ENCODE data around the gene NT5M. TPM values are rescaled to one million over a fixed set of nuclear protein-coding genes. Genes with fewer than 3 reads are reported as not detected.

The NT5M gene
- total RNA-seq, 1 donor from 2014 or later, result 5.8 TPM

GRCh38 chr17:17355426-17355825 is 52.3 kb downstream of the NT5M start:
- Mint-ChIP-seq H3K4me1 (ENCODE audit: unreplicated experiment) (no peaks in the 10 kb centered on the region), H3K36me3 (ENCODE audit: low read depth, unreplicated experiment) (no peaks in the 10 kb centered on the region), H3K4me3 (ENCODE audit: unreplicated experiment) (no peak overlapping the region), H3K27ac (ENCODE audit: unreplicated experiment) (no peak overlapping the region), H3K9me3 (ENCODE audit: unreplicated experiment) (no peaks in the 10 kb centered on the region), H3K27me3 (ENCODE audit: unreplicated experiment) (peaks cover 1% of the 10 kb centered on the region)
- TF ChIP-seq CTCF (IDR thresholded peaks at IDR 0.05; ENCODE audit: unreplicated experiment), result no peak
- no peak for DNase-seq (ENCODE audit: low spot score)

GRCh38 chr17:17356149-17356930 is 53.2 kb downstream of the NT5M start:
- Mint-ChIP-seq H3K4me1 (ENCODE audit: unreplicated experiment) (no peaks in the 10 kb centered on the region), H3K27me3 (ENCODE audit: unreplicated experiment) (peaks cover 3% of the 10 kb centered on the region), H3K27ac (ENCODE audit: unreplicated experiment) (no peak overlapping the region), H3K9me3 (ENCODE audit: unreplicated experiment) (no peaks in the 10 kb centered on the region), H3K36me3 (ENCODE audit: low read depth, unreplicated experiment) (no peaks in the 10 kb centered on the region), H3K4me3 (ENCODE audit: unreplicated experiment) (no peak overlapping the region)
- DNase-seq (ENCODE audit: low spot score), result peak; percentile 76
- TF ChIP-seq CTCF (IDR thresholded peaks at IDR 0.05; ENCODE audit: unreplicated experiment), result peak; percentile 93

- DNase-seq (ENCODE audit: low spot score), result no peak
- Mint-ChIP-seq H3K4me1 (ENCODE audit: unreplicated experiment) (no peaks in the 10 kb centered on the region), H3K27ac (ENCODE audit: unreplicated experiment) (no peak overlapping the region), H3K36me3 (ENCODE audit: low read depth, unreplicated experiment) (no peaks in the 10 kb centered on the region), H3K27me3 (ENCODE audit: unreplicated experiment) (peaks cover 3% of the 10 kb centered on the region), H3K4me3 (ENCODE audit: unreplicated experiment) (no peak overlapping the region), H3K9me3 (ENCODE audit: unreplicated experiment) (no peaks in the 10 kb centered on the region)
- TF ChIP-seq CTCF (IDR thresholded peaks at IDR 0.05; ENCODE audit: unreplicated experiment), result no peak
Observed at GRCh38 chr17:17356931-17357270, 53.7 kb downstream of the NT5M start.

GRCh38 chr17:17358060-17358751 is 55.0 kb downstream of the NT5M start:
- H3K4me1 Mint-ChIP-seq (ENCODE audit: unreplicated experiment), result no peaks in the 10 kb centered on the region
- no peak overlapping the region for H3K27ac Mint-ChIP-seq (ENCODE audit: unreplicated experiment)
- no peak overlapping the region for H3K4me3 Mint-ChIP-seq (ENCODE audit: unreplicated experiment)
- no peaks in the 10 kb centered on the region for H3K9me3 Mint-ChIP-seq (ENCODE audit: unreplicated experiment)
- H3K36me3 Mint-ChIP-seq (ENCODE audit: low read depth, unreplicated experiment), result no peaks in the 10 kb centered on the region
- no peak for DNase-seq (ENCODE audit: low spot score)
- no peak for TF ChIP-seq CTCF (IDR thresholded peaks at IDR 0.05; ENCODE audit: unreplicated experiment)
- peaks cover 2% of the 10 kb centered on the region for H3K27me3 Mint-ChIP-seq (ENCODE audit: unreplicated experiment)

GRCh38 chr17:17358866-17359265 is 55.7 kb downstream of the NT5M start:
- no peak for DNase-seq (ENCODE audit: low spot score)
- Mint-ChIP-seq H3K36me3 (ENCODE audit: low read depth, unreplicated experiment) (no peaks in the 10 kb centered on the region), H3K4me3 (ENCODE audit: unreplicated experiment) (no peak overlapping the region), H3K9me3 (ENCODE audit: unreplicated experiment) (no peaks in the 10 kb centered on the region), H3K27ac (ENCODE audit: unreplicated experiment) (no peak overlapping the region), H3K4me1 (ENCODE audit: unreplicated experiment) (no peaks in the 10 kb centered on the region), H3K27me3 (ENCODE audit: unreplicated experiment) (peaks cover 2% of the 10 kb centered on the region)
- TF ChIP-seq CTCF (IDR thresholded peaks at IDR 0.05; ENCODE audit: unreplicated experiment), result no peak

Measured in endothelial cell (in vitro differentiated cells).